DMS 273 treated with DMSO at 0.1 percent for 48 hours (cell line): ENCODE results near the gene GCA.
A peak's percentile ranks its signal among the peaks of the same experiment; 100 is the strongest.

Source experiments
- DNase-seq: peaks from one replicate; lab custom pipeline; 2025; lab: John Stamatoyannopoulos, UW

GCA gene

DNA sequence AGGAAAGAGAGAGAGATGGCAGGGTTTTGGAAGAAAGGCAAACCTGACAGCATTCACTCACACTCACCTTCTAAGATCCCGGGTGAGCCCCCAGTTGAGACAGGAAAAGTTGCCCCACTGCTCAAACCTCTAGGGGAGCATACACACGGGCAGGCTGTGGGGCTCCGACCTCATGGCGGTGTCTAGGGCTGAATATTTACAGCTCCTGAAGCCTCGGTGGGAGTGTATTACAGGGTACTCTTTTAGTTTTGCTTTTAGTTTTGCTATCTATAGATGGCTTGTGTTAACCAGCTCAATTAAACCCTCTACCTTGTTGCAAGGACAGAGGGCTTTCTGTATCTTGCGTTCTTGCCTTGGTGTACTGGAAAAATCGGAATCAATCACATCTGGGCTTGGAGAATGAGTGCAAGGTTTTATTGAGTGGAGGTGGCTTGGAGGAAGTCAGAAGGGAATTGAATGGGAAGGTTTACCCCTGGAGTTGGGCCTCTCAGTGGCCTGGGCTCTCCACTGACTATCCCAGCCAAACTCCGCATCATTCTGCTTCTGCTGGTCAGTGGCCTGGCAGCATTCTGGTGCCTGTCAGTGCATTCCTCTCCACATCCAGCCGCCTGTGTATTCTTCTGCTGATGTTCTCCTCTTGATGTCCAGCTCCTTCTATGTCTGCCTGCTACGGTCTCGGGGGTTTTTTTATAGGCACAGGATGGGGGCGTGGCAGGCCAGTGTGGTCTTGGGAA is 15.3 kb upstream of the GCA start:
- DNase-seq, result no peak

DNA sequence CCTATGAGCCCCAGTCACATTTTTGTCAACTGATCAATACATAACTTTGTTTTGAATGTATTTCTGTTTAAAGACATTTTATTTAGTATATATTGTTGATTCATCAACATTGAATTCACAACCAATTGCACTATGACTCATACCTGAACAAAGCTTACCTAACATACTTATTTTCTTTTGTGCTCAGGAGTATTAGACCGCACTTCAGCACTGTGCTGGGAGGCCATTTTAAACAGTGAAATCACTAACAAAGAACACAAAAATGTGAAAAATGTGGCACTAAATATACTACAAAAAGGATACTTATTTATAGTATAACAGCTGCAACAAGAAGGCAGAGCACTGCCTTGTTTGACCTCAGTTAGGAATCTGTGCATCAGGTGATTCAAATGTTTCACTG is 13.1 kb upstream of the GCA start:
- DNase-seq, result no peak

DNA sequence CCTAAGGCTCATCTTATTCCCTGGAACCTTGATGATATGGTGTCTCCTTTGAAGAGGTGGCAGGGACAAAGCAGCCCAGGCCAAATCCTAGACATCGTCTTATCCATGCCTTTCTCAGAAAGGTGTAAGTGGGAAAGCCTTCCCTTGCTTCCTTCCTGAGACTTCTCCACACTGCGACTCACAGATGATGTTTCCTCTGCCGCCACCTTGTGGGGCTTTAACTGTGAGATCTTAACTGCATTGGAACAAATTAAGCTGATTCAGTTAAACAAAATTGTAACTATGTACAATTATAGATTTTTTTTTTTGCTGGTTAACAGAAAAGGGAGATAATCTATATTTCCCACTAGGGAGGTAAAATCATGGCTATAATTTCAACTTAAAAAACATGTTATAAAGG is 10.0 kb upstream of the GCA start:
- DNase-seq, result no peak

DNA sequence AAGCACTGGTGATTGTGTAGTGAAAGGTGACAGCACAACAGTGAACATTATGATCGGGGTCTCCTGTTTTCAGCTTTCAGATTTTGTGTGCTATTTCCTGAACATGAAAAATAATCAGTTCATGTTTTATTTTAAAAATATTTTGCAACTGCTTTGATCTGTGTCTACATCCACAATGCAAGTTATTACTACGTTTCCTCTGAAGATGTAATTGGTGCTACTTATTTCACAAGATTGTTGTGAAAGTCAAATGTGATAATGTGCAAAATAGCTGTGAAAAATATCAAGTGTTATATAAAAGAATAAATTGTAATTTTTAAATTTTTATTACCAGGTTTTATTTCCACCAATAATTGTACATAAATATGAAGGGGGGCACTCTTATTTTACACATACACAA is 6.1 kb upstream of the GCA start:
- DNase-seq, result no peak

DNA sequence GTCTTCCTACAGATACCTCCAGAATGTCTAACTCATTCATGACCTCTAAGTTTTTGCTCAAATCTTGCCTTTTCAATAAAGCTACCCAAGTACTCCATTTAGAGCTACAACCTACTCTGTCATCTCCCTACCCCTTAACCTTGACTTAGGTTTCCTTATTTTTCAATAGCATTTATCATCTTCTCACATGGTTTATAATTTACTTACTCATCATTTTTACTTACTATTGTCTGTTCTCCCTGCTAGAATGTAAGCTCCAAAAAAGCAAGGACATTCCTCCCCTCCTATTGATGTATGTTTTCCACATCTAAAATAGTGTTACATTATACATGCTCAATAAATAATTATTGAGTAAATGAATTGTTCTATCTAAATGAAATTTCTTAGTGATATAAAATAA is 3.1 kb upstream of the GCA start:
- DNase-seq, result no peak

DNA sequence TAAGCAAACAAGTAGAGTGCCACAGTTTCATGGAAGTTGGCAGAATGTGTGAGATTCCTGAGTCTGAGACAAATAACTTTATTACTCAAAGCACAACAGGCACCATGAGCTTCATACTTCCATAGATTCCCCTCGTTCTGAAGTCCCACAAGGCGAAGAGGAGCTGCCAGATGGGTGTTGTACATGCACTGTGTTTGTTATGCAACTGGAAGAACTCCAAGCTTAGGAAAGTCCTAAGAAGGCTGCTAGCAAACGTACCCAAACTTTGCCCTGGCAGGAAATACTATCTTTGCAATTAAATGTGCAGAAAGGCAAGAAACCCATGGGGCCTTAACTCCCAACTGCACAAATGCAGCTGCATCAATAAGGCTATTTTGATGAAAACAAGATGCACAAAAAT is 1.6 kb upstream of the GCA start:
- peak; percentile 30 for DNase-seq

DNA sequence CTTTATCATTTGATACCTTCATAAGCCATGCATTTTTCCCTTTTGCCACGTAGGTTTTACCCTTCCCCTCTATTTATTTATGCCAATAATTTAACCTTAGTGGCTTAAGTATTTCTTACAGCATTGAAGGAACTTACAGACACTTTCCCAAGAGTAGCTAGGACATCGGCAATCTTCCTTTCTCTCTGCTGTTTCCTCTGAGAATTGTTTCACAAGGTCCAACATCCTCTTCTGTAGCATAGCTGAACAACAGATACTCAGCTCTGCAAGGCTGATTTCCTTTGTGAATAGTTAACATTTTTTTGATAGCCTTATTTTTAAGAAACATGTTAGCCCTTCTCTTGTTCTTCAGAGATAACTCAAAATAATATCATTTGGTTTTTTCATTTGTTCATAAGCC is 1.1 kb upstream of the GCA start:
- DNase-seq, result no peak

DNA sequence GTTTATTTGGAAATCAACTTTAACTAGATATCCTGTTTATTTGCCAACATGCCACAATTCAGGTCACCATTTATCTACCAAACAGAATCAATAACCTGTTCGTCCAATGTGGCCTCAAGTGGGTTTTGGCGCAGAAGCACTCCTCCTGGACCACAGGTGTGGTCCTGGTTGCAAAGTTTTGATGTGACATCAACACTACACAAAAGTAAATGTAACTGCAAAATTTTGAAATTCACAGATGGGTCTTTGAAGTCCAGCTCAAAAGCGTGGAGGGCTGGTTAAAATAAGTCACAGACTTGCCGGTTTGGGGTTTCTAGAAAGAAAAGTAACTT is 474 bp upstream of the GCA start:
- no peak for DNase-seq

DNA sequence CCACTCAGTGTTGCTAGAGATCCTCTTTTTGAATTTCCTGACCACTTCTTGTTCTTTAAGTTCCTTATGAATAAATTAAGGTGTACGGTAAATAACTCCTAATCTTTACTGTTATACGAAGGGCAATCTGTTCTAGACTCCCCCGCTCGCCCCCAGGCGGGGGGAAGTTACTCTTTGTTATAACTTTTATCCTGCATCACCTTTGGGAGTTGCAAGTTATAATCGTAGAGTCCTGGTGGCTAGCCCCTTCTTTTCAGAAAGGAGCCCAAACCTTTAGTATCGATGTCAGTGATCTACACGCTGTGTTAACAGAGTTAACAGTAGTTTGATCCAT is 652 bp downstream of the GCA start:
- no peak for DNase-seq

DNA sequence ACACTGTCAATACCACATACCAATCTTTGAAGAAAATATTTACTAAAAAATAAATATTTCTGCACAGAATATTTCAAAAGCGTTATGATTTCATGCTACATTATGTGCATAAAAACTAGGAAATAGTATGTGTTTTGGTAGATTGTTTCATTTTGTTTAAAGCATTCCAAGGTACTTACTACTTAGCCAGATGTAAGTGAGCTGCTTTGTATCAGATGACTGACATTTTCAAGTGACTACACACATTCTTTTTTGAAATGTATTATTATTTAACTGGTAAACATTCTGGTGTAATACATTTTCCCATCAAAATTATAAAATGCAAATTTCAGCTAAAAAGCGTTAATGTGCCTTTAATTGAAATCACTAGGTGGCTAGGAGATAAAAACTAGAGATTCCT is 21.5 kb downstream of the GCA start:
- DNase-seq, result no peak

DNA sequence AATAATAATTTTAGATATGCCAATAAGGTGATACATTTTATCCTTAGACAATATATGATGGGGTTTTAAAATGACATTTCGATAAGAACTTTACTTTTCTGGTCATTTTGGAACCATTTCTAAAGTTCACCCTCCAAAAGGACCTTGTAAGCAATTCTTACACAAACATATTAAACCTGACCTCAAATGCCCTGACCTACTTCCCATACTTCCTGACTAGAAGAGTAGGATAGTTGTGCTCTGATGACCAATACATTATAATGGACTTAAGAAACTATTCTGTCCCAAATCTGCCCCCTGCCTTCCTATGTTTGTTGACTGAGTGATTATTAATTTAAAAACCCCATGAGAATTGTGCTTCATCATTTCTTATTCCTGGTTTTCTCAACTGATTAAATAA is 24.6 kb downstream of the GCA start:
- DNase-seq, result no peak

DNA sequence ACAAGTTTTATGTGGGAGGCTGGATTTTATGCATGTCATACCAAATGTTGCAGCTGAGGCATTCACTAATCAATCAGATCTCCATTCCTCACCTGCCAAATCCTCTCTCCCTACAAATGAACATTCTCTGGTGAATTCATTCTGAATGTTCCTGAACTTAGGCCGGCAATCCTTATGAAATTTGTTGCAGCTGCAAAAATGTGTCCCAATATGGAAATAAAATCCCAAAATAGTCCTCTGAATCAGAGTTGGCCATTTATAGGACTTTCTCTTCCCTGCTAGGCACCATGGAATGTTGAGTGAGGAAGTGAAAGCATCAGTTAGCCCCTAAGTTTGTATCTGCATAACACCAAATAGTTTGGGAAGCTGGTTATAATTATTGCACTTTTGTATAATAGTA is 25.6 kb downstream of the GCA start:
- DNase-seq, result no peak

DNA sequence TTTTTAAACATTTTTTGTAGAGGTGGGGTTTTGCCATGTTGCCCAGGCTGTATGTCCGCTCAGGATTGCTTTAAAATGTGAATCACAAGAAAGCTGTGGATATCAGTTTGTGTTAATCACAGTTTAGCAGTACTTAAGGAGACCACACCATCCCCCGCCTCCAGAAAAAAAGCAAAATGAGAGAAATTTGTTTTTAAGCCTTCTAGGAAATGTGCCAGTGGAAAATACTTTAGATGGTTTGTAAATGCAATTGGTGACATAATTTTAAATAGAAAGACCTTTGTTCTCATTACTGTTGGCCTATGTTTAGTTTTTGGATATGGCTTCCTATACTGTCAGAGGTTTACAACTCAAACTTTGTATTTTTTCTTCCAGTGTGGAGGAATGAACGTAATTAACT is 27.0 kb downstream of the GCA start:
- DNase-seq, result no peak

DNA sequence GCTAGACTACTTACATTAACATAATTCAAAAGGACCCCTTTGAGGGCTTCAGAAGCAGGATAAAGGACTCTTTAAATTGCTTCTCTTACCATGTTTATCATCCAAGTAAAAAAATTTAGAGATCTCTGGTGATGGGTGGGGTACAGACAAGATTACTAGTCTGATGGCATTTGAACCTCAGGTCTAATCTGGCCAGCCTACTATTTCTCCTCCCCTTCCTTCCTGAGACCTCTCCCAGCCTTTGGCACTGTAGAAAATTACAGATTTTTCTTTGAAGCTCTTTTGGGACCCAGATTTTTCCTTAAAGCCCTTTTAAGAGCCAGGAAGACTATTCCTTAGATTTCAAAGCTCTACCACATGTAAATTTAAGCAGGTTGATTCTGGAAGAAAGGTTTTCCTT is 28.9 kb downstream of the GCA start:
- no peak for DNase-seq

DNA sequence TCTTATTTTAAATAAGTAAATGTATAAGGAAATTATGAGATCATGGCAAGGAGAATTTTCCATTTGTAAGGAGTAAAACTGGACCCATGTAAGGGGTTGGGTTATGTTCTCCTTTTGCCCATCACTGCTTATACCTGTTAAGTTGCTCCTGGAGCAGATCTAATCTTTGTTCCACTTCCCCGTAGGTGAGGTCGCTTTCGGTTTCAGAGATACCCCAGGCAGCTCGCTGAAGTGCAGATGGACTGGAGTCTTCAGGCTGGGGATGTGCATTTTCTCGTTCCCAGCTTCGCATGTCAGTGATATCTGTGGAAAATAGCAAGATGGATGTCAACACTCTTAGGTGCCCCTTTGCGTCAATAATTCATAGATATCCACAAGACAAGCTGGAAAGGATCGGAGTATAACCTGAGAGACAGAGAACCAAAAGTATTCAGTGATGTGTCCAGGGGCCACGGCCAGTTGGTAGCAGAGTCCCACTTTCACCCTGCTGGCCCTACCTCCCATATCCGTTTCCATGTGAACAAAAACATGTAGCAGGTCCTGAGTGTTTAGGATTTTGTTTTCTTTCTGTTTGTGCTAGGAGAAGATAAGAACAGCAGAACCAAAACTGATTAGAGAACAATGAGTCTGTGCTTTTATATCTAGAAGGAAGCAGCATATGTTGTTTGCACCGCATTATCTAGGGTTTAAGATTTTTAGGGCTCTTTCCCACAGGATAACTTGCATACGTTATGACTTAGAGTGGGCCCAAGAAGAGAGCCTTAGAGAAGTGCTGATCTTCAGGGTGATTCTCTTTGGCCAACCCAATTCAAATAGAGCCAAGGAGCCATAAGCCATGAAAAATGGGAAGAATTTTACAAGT is 36.0 kb downstream of the GCA start:
- no peak for DNase-seq

DNA sequence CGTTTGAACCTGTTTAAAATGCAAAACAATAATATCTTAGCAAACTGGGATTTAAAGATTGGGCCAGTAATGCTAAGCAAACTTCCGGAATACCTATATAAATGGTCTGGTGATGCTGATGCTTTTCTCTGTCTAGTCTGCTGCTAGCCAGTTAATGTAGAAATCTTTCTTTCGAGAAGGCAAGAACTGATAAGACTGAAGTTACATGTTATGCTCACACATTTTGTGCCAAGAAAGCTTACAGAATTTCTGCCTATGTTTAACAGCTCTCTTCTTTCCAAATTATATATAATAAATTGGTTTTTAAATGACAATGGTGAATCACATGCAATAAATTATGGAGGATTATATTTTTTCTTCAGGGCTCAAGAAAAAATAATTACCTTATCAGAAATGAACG is 37.9 kb downstream of the GCA start:
- no peak for DNase-seq

DNA sequence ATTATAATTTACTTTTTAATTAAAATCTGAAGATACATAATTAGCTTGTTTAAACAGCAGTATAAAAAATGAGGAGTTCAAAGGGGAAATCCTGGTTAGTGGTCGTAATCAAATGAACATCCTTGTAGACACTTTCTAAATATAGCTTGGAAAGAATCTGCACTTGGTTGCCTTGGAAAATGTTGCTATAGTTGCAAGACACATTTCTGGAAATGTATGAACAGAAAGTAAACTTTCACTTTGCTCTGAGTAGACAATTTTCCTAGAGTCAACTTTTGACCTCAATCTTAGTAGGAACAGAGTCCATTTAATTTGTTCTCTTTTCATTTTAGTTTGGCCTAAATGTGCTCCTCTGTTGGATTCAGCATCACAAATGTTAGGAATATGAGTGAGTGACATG is 38.3 kb downstream of the GCA start:
- no peak for DNase-seq

DNA sequence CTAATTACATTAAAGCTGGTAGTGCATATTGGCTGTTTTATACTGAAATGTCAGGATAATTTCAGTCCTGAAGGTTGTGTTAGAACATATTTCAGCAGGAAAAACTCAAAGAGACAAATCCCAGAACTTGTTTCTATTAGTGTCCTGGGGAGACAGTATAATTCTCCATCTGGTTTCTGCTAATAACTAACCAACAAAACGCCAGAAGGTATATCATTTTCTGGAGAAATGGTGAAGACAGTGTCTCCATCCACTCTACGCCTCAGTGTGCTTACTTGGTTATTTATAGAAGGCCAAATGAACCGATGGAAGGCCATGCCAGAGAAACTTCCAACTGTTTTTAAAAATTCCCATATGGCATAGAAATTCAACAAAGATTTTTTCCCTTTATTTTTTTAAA is 41.6 kb downstream of the GCA start:
- no peak for DNase-seq

DNA sequence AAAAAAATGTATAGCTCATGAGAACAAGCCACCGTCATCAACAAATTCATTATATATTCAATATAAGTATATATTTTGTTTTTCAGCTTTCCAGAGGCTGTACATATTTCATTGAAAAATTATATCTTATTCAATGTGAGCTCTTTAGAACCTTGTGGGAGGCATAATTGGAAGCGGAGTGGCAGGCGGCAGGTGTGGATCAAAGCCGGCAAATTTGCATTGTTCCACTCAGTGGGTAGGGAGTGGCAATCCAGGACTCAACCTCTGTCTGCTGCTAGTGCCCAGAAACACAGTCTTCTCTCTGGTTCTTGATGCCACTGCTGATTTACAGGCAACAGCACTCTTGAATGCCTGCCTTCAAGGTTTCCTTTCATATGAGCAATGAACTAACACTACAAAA is 46.9 kb downstream of the GCA start:
- DNase-seq, result no peak

DNA sequence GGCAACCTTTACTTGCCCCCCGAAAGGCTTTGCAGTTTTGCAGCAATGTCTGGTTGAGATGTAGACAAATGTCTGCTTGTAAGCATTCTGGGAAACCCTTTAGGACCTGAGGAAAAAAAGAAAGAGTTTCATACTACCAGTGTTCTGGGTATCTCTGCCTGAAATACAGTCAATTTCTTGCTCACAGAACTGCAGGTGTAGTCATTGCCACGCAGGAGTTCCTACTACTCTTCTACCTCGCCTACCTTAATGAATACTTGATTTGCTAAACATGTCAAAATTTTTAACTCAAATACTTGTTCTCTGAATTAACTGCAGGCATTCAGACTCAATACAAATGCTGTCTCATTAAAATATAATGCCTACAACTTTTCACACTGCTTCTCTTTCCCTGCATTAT is 56.4 kb downstream of the GCA start:
- DNase-seq, result no peak

DNA sequence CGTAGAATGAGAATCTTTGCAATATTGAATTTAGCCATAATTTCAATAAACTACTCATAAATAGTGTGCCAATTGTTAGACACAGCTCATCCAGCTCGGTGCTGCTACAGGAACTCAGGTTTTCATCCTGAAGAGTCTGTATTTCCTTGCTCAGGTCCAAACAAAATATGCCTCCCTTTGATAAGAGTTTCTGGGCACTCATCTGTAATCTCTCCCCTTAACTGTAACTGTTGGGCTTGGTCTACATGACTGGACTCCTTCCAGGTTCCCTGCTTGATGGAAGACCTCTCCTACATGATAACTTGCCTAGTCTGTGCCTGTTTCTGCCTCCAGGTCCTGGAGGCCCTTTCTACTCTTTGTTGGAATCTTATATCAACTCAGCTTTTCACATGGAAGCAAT is 57.9 kb downstream of the GCA start:
- no peak for DNase-seq

DNA sequence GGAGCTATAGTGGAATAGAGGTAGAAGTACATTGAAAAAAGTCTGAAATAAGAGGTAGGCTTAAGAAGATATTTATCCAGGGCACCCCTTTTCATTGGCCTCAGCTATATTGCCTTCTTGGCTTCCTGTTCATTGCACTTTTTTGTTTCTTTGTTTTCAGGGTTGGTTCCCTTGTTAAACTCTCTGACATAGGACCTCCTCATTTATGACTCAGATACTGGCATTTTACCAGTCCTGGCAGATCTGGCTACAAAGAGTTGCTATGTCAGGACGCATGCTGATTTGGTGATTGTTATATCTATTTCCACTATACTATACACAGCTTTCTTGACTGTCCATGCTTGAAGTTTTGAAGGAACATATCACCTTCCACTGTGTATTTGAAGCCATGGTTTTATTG is 60.0 kb downstream of the GCA start:
- no peak for DNase-seq
